Heart left ventricle (tissue), 13 donors: ENCODE data around the gene TPPP.

ENCODE experiments used
- CTCF ChIP-seq, 12 donors: fragments of 200-600 bp; sonication (generic) in 4 of 12; IDR thresholded peaks; one replicate each; pipeline versions ENCODE4 v1.5.0 to v1.8.0; 2018 to 2022; ENCODE audit warnings: antibody characterized with exemption in 12 of 12, mild to moderate bottlenecking in 5 of 12
- POLR2A ChIP-seq, 2 donors: fragments of 450-650 bp; IDR thresholded peaks; one replicate each; pipeline ENCODE4 v1.6.1; 2017; ENCODE audit warnings: antibody characterized with exemption in 2 of 2, mild to moderate bottlenecking in 2 of 2, moderate library complexity in 2 of 2
- donor health status: ischemic (EF 13 %, LVEDD 7.1; RV severe dilation, severe dysfunction).
- donor health status: DM: no; HTN: yes; CAD: no.
- donor health status: DM: no; HTN: no; CAD: no.
- donor health status: ischemic (EF 25% LVEDD 6.9; RV normal size, moderate dysfunction).
- donor health status: ischemic (EF 25% LVEDD 5.7; RV mildly dilated, moderate dysfunction).
- donor health status: ischemic (EF 35%, LVEDD 5.7; RV mildly dilated, moderate dysfunction).
- donor health status: nonischemic (EF 11% LVEDD 7.7; RV severe dilation, severe dysfunction).
- donor health status: DM: yes; HTN: yes; CAD: no.
- donor health status: PGD.
- donor health status: ischemic (EF 29% LVEDD 5.4; RV normal size, mild dysfunction).
- donor health status: nonischemic (EF 23%, LVEDD 6.1; RV moderate dilation, normal function).

DNA sequence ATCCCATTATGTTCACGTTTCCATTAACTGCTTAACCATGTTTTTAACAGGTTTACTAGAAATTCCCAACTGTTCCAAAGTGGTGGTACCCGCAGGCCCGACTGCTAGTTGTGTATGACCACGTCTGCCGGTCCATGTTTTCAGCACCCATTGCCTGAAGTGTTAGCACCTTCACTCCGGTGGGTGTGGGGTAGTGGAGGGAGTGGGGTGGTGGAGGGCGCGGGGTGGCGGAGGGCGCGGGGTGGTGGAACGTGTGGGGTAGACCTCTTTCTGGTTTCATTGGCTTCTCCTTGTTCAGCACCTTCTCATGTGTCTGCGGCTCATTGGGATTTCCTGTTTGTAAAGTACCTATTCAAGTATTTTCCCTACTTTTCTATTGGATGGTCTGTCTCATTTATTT is 37.7 kb downstream of the TPPP start:
- TF ChIP-seq CTCF (IDR thresholded peaks at IDR 0.05) (no peak), POLR2A (IDR thresholded peaks at IDR 0.05) (no peak)
